ENCODE results near the gene TMEM242.

- TF ChIP-seq CTCF (CRISPR knock-in tag; IDR thresholded peaks at IDR 0.05): no peak
- no peak for TF ChIP-seq ZNF451 (CRISPR knock-in tag; IDR thresholded peaks at IDR 0.05)
- TF ChIP-seq KDM2A (CRISPR knock-in tag; IDR thresholded peaks at IDR 0.05; ENCODE audit: borderline replicate concordance, low read depth): no peak
- TF ChIP-seq POLR2A (IDR thresholded peaks at IDR 0.05; ENCODE audit: insufficient read depth in 1 of 2, low read depth in 2 of 2, low read length in 2 of 2): no peak
- TF ChIP-seq XRCC5 (optimal IDR thresholded peaks at IDR 0.05; ENCODE audit: low read length): no peak
- no peak for TF ChIP-seq KDM6A (CRISPR knock-in tag; IDR thresholded peaks at IDR 0.05; ENCODE audit: low read depth)
- TF ChIP-seq CHD2 (IDR thresholded peaks at IDR 0.05; ENCODE audit: low read depth, low read length): no peak
- TF ChIP-seq IRF9 (CRISPR knock-in tag; IDR thresholded peaks at IDR 0.05; ENCODE audit: borderline replicate concordance): no peak
- no peak for TF ChIP-seq ZNF124 (CRISPR knock-in tag; IDR thresholded peaks at IDR 0.05)
- TF ChIP-seq HMG20B (CRISPR knock-in tag; conservative IDR thresholded peaks at IDR 0.05): no peak
- TF ChIP-seq ISX (CRISPR knock-in tag; conservative IDR thresholded peaks at IDR 0.05): no peak
- no peak for TF ChIP-seq ESRRA (CRISPR knock-in tag; IDR thresholded peaks at IDR 0.05; ENCODE audit: low read depth)
- TF ChIP-seq, protein P1, sequence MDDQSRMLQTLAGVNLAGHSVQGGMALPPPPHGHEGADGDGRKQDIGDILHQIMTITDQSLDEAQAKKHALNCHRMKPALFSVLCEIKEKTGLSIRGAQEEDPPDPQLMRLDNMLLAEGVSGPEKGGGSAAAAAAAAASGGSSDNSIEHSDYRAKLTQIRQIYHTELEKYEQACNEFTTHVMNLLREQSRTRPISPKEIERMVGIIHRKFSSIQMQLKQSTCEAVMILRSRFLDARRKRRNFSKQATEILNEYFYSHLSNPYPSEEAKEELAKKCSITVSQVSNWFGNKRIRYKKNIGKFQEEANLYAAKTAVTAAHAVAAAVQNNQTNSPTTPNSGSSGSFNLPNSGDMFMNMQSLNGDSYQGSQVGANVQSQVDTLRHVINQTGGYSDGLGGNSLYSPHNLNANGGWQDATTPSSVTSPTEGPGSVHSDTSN (CRISPR knock-in tag; IDR thresholded peaks at IDR 0.05; ENCODE audit: borderline replicate concordance): no peak
These were observed 28.7 kb downstream of the TMEM242 start for GRCh38 chr6:157294654-157295053.
